Measurements from ENCODE around the gene IBTK. TPM values are rescaled to one million over a fixed set of nuclear protein-coding genes. Genes with fewer than 3 reads are reported as not detected.
"Not testable (repeated sequence)": the region's sequence is repeated elsewhere in the genome, so short reads cannot be mapped to it uniquely, and the experiment has no call there.

IBTK gene, protein sequence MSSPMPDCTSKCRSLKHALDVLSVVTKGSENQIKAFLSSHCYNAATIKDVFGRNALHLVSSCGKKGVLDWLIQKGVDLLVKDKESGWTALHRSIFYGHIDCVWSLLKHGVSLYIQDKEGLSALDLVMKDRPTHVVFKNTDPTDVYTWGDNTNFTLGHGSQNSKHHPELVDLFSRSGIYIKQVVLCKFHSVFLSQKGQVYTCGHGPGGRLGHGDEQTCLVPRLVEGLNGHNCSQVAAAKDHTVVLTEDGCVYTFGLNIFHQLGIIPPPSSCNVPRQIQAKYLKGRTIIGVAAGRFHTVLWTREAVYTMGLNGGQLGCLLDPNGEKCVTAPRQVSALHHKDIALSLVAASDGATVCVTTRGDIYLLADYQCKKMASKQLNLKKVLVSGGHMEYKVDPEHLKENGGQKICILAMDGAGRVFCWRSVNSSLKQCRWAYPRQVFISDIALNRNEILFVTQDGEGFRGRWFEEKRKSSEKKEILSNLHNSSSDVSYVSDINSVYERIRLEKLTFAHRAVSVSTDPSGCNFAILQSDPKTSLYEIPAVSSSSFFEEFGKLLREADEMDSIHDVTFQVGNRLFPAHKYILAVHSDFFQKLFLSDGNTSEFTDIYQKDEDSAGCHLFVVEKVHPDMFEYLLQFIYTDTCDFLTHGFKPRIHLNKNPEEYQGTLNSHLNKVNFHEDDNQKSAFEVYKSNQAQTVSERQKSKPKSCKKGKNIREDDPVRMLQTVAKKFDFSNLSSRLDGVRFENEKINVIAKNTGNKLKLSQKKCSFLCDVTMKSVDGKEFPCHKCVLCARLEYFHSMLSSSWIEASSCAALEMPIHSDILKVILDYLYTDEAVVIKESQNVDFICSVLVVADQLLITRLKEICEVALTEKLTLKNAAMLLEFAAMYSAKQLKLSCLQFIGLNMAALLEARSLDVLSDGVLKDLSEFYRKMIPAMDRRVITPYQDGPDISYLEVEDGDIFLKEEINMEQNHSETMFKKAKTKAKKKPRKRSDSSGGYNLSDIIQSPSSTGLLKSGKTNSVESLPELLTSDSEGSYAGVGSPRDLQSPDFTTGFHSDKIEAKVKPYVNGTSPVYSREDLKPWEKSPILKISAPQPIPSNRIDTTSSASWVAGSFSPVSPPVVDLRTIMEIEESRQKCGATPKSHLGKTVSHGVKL (N-terminal part only)
- total RNA-seq (2014; rRNA removed; shearing (Covaris generic)): 35.8 and 38.9 TPM in 2 replicates
- 20.4 and 33.6 TPM in 2 replicates for polyA plus RNA-seq (2015; cell fraction: cytosol; rRNA removed)
- polyA plus RNA-seq (2015; cell fraction: nucleus; rRNA removed): 58.0 and 67.1 TPM in 2 replicates

DNA sequence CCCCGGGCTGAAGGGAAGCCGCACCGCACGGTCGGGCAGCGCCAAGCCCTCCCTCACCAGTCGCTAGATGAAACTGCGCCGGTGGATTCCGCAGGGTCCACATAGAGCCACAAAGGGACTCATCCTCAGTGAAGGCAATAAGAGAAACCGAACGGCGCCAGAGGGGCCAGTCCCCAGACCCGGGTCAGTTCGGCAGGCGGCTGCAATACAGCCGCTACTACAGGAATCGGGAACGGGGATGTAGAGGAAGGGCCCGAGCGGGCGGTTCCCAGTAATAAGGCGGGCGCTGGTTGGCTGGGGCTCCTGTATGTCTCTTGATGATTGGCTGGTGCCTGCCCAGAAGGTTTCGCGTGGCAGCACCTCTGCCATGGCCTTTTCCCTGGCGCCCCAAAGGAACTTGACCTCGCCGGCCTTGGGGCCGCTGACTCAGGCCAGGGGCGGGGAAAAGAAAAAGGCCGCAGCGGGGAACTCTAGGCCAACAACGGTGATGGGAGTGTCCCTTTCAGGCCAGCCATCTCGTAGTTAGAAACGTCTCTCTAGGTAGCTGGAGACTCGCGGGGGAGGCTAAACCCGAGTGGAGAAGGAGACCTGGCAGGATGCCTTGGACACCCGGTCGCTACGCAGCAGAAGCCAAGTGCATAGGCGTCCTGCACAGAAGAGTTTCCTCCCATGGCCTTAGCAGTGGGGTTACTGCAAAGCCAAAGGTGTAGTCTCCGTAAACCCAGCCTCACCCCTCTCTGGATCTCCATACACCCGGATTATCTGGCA lies at the start of gene IBTK:
Gene IBTK, minus strand, starts transcription at position 240 of the 768 bp plus-strand sequence. CDS start 7,258 bp downstream, outside the sequence.
- DNase-seq (ENCODE audit: low read depth, low spot score): peak; percentile 91
- in situ Hi-C loops (cut with HindIII; ENCODE audit: low pct_unique_long_range_greater_than_20kb, low sequenced_read_pairs): no loop called here

DNA sequence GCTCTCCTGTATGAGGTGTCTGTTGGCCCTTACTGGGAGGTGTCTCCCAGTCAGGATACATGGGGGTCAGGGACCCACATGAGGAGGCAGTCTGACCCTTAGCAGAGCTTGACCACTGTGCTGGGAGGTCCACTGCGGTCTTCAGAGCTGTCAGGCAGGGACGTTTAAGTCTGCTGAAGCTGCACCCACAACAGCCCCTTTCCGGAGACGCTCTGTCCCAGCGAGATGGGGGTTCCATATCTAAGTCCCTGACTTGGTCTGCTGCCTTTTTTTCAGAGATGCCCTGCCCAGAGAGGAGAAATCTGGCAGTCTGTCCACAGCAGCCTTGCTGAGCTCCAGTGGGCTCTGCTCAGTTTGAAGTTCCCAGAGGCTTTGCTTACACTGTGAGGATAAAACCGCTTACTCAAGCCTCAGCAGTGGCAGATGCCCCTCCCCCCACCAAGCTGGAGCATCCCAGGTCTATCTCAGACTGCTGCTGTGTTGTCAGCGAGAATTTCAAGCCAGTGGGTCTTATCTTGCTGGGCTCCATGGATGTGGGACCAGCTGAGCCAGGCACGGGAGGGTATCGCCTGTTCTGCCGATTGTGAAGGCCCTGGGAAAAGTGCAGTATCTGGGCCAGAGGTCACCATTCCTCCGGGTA lies 36.3 kb upstream of the IBTK start:
- DNase-seq (ENCODE audit: low read depth, low spot score): no peak
- in situ Hi-C loops (cut with HindIII; ENCODE audit: low pct_unique_long_range_greater_than_20kb, low sequenced_read_pairs): no loop called here

DNA sequence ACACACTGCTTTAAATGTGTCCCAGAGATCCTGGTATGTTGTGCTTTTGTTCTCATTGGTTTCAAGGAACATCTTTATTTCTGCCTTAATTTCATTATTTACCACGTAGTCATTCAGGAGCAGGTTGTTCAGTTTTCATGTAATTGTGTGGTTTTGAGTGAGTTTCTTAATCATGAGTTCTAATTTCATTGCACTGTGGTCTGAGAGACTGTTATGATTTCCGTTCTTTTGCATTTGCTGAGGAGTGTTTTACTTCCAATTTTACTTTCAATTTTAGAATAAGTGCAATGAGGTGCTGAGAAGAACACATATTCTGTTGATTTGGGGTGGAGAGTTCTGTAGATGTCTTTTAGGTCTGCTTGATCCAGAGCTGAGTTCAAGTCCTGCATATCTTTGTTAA lies 34.0 kb upstream of the IBTK start:
- DNase-seq (ENCODE audit: low read depth, low spot score); in situ Hi-C loops (cut with HindIII; ENCODE audit: low pct_unique_long_range_greater_than_20kb, low sequenced_read_pairs): not testable (repeated sequence)

DNA sequence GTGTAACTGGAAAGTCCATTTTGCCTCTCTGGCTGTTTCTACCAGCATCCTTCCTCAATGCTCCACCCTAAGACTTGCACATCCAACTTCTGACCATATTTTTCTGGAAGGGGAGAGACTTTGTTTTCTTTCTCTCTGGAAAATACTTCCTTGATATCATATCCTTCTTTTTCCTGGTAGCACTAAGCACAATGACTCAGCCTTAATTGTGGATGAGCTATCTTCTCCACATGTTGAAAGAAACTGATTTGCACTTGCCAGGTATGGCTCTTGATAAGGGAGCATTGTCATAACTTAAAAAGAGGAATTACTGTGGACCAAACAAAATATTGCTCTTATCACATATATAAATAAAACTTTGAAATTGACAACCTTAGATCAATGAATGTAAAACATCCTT lies 30.1 kb upstream of the IBTK start:
- in situ Hi-C loops (cut with HindIII; ENCODE audit: low pct_unique_long_range_greater_than_20kb, low sequenced_read_pairs): no loop called here
- DNase-seq (ENCODE audit: low read depth, low spot score): no peak

DNA sequence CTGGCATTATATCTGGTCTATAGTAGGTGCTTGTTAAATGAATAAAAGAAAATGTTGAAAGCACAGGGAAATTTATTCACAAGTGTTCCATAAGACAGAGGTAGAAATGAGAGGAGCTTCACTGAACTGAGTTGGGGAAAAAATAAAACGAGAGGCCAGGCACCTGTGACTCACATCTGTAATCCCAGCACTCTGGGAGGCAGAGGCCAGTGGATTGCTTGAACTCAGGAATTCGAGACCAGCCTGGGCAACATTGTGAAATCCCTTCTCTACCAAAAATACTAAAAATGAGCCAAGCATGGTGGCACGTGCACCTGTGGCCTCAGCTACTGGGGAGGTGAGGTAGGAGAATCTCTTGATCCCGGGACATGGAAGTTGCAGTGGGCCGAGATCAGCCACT lies 28.1 kb upstream of the IBTK start:
- DNase-seq (ENCODE audit: low read depth, low spot score): no peak
- in situ Hi-C loops (cut with HindIII; ENCODE audit: low pct_unique_long_range_greater_than_20kb, low sequenced_read_pairs): no loop called here

DNA sequence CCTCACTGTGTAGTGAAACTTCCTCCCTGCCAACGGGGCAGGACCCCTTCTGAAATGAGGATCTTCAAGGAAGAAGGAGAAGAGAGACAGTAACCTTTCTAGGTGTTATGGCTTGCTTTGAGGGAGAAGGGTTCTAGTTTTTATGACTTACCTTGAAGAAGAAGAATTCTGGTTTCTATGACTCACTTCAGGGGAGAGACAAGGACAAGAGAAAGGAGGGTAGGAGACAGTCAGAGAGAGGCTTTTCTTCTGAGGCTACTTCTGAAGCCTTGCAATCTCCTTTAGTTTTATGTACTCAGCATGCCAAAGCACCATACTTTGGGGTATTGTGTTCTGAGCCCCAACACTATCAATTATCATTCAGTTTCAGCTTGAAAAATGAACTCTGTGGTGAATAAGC lies 25.8 kb upstream of the IBTK start:
- no peak for DNase-seq (ENCODE audit: low read depth, low spot score)
- in situ Hi-C loops (cut with HindIII; ENCODE audit: low pct_unique_long_range_greater_than_20kb, low sequenced_read_pairs): no loop called here

DNA sequence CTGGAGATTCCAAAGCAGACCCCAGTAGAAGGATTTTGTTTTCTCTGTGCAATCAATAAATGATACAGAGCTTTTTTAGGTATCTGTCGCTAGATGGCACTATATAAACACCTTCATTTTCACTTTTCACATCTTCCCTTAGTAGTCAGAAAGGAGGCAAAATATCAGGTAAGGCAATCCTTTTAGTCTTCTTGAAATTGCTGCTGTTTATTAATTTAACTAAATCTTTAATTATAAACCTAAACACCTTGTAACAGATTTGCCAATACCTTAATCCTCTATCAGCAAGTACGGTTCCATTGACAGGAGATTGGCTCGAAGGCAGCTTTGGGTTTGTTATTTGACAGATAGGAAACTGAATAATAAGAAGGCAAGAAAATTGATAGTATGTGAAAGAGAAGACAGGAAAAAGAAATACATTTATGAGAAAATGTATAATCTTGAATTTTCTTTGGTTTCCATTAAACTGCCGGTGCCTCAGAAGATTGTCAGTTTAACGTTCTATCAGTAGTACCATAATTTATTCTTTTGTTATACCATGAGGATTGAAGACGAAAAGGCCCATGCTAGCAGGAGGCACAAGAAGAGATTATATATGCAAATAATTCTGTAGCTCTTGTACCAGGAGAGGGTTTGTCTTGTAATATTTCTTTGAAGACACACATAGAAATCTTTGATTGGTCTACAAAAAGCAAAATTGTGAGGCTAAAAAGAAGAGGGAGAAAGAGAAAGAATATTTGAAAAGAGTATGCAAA lies 23.5 kb upstream of the IBTK start:
- in situ Hi-C loops (cut with HindIII; ENCODE audit: low pct_unique_long_range_greater_than_20kb, low sequenced_read_pairs): no loop called here
- peak; percentile 55 for DNase-seq (ENCODE audit: low read depth, low spot score)

DNA sequence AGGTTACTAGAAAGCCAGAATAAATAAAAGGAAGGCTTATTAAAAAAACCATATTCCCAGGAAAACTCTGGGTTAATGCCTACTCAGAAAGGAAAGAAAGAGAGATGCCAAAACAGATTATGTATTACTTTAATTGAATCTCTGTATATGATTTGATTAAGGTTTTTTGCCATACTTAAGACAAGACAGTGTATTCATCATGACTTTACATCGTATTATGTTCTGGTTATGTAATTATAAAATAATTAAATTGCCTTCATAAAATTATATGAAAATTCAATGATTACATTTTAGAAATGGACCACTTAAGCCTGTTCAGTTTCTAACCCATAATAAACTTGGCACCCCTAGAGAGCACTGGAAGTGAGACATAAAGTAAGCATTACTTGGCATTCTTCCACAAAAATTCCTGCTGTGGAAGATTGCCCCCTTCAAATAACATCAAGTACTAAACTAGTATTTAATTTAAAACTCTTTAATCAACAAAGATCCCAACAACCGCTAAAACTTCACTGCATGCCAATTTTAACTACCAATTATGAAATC lies 20.8 kb upstream of the IBTK start:
- in situ Hi-C loops (cut with HindIII; ENCODE audit: low pct_unique_long_range_greater_than_20kb, low sequenced_read_pairs): no loop called here

DNA sequence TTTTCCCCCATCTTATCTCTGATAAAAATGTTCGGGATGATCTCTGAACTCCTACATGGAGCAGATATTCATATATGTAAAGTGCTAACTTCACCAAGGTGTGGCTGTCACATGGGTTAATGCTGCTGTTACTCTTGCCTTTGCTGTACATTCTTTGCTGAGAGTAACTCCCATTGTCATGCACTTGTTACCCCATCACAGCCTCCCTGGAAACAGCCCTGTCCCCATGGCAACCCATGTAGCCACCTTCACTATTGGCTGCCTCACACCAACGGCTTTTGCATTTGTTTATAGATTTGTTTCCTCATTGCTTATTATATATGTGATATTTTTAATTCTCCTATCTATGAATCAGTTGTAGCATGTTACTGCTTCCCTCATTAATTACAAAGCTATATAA lies 17.3 kb upstream of the IBTK start:
- in situ Hi-C loops (cut with HindIII; ENCODE audit: low pct_unique_long_range_greater_than_20kb, low sequenced_read_pairs): no loop called here
- DNase-seq (ENCODE audit: low read depth, low spot score): no peak

More for the DNA sequence above, 20.8 kb upstream of the IBTK start:
- DNase-seq (ENCODE audit: low read depth, low spot score): no peak

DNA sequence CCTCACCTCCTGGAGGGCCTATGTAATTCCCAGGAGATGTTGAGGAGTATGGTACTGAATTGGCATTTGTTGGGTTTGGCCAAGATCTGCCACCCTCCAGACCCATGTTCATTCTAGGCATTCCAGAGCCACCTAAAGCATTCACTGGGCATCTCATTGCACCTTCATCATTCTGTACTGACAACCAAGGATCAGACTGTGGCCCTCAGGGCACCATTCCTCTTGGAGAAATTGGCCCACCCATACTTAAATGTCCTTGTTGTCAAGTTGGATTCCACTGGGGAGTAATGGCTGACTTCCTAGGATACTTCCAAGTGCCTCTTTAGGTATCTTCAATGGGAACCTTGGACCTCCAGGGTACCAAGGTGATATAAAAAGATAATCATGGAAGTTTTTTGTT lies 16.8 kb upstream of the IBTK start:
- in situ Hi-C loops (cut with HindIII; ENCODE audit: low pct_unique_long_range_greater_than_20kb, low sequenced_read_pairs): no loop called here

DNA sequence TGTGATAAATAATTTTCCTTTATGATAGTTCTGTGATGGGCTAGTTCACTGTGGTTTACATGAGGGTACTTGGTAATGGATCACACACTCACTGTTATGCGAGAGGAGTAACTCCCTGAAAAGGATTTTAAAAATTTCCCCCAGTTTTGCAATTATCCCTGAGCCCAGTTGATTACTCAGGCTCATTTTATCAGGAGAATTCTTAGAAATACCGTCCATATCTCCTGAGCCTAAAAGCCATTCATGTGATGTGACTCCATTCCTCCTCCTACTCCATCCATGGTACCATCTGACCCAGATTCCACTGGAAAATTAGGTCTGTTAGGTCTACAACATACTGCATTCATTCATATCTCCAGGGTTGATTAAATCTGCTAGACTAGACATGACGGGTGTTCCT lies 16.4 kb upstream of the IBTK start:
- no peak for DNase-seq (ENCODE audit: low read depth, low spot score)
- in situ Hi-C loops (cut with HindIII; ENCODE audit: low pct_unique_long_range_greater_than_20kb, low sequenced_read_pairs): no loop called here

More for the DNA sequence above, 16.8 kb upstream of the IBTK start:
- no peak for DNase-seq (ENCODE audit: low read depth, low spot score)

DNA sequence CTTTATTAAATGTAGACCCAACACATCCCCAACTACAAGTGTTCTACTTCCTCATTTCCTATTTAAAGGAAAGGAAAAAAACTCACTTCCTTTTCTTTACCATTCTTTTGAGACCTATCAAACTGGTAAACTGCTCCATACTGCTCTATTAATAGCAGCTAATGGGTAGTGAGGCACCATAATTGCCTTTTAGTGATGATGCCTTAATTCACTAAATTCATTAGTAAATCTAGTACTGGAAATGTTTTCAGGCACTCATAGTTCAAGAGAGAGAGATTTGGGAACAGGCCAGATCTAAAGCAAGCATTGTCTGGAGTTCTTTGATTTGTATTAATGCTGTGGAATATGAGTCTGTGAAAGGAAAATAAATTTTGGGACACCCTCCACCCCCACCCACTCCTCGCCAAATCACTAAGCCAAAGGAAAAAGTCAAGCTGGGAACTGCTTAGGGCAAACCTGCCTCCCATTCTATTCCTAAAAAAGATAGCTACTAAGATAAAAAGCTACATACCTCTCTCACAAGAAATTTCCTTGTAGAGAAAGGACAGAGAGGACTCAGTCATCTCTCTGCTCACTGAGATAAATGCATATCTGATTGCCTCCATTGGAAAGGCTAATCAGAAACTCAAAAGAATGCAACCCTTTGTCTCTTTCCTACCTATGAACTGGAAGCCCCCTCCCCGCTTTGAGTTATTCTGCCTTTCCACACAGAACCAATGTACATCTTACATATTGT lies 13.6 kb upstream of the IBTK start:
- in situ Hi-C loops (cut with HindIII; ENCODE audit: low pct_unique_long_range_greater_than_20kb, low sequenced_read_pairs): no loop called here
- DNase-seq (ENCODE audit: low read depth, low spot score): no peak

DNA sequence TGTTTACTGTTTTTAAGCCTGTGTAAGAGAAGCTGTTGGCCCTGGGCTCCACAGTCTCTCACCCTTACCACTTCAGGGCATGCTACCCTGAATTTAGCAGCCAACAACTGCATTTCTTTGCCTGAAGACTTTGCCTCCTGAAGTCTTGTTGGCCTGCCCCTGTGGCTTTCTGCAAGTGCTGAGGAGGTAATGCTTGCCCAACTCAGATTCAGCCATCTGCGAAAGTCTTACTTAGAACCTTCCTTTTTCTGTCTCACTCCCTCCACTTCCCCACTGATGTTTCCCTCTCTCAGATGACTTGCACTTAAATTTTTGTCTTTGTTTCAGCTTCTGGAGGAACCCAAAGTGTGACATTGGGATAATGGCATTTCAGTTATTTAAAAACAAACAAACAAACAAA lies 11.8 kb upstream of the IBTK start:
- in situ Hi-C loops (cut with HindIII; ENCODE audit: low pct_unique_long_range_greater_than_20kb, low sequenced_read_pairs): no loop called here
- no peak for DNase-seq (ENCODE audit: low read depth, low spot score)

DNA sequence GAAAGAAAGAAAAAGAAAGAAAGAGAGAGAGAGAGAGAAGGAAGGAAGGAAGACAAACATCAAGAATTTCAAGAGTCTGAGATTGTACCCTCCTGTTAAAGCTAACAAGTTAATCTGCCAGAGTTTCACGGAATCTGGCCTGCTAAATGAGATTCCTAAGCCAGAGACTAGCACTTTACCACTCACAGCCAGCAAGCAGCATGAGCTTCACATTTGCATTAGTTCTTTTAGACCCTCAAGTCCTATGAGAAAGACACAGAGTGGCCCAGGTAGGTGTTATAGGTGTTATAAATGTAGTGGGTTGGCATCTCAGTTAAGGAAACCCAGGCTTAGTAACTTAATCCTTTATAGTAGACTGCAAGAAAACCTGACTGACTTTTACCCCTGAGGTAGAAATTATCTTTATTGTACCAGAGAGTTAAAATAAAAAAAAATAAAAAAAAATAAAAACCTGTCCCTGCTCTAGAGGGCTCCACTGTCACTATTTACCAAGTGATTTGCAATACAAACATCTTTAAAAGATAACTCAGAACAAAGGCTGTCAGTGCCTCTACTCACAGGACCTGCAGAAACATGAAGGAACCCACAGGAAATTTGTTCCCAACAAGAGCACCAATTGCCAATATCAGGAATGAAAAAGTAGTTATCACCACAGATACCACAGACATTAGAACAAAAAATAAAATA lies 9.7 kb upstream of the IBTK start:
- DNase-seq (ENCODE audit: low read depth, low spot score): no peak
- in situ Hi-C loops (cut with HindIII; ENCODE audit: low pct_unique_long_range_greater_than_20kb, low sequenced_read_pairs): no loop called here

DNA sequence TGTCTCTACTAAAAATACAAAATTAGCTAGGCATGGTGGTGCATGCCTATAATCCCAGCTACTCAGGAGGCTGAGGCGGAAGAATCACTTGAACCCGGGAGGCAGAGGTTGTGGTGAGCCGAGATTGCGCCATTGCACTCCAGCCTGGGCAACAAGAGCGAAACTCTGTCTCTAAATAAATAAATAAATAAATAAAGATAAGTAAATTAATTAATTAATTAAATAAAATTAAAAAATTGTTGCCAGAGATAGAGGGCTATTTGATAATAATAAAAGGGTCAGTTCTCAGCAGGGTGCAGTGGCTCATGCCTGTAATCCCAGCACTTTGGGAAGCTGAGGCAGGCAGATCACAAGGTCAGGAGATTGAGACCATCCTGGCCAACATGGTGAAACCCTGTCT lies 7.2 kb upstream of the IBTK start:
- in situ Hi-C loops (cut with HindIII; ENCODE audit: low pct_unique_long_range_greater_than_20kb, low sequenced_read_pairs): not testable (repeated sequence)

More for the DNA sequence above, 7.2 kb upstream of the IBTK start:
- DNase-seq (ENCODE audit: low read depth, low spot score): not testable (repeated sequence)
